Transverse colon (tissue), 4 donors: Measurements from ENCODE around the gene UTP18. TPM values are rescaled to one million over a fixed set of nuclear protein-coding genes. Genes with fewer than 3 reads are reported as not detected.
"Not testable (repeated sequence)": the region's sequence is repeated elsewhere in the genome, so short reads cannot be mapped to it uniquely, and the experiment has no call there.

Experiments
- DNase-seq: peaks from one replicate; pipeline ENCODE4 v3.0.0-alpha.2; 2019
- H3K27ac ChIP-seq, 4 donors: fragments of 200-600 bp; sonication (generic); 2 replicates each; pipeline ENCODE4 v1.5.1; 2016 to 2018; ENCODE audit warnings: inconsistent platforms in 4 of 4
- H3K27me3 ChIP-seq: fragments of 200-600 bp; sonication (generic); 2 replicates; pipeline ENCODE4 v1.5.1; 2017; ENCODE audit warnings: inconsistent platforms
- H3K36me3 ChIP-seq, 4 donors: fragments of 200-600 bp; sonication (generic); 2 replicates each; pipeline ENCODE4 v1.5.1; 2017 to 2019; ENCODE audit warnings: inconsistent platforms in 4 of 4
- H3K4me1 ChIP-seq, 4 donors: fragments of 200-600 bp; sonication (generic); 2 replicates each; pipeline ENCODE4 v1.5.1; 2017 to 2020; ENCODE audit warnings: inconsistent platforms in 4 of 4
- H3K4me3 ChIP-seq, 4 donors: fragments of 200-600 bp; sonication (generic); 1 replicate in 1 of 4; 2 replicates in 3 of 4; pipeline versions ENCODE4 v1.5.1 to v1.6.1; 2017 to 2019; ENCODE audit warnings: inconsistent platforms in 4 of 4
- H3K9me3 ChIP-seq, 2 donors: fragments of 200-600 bp; sonication (generic); 2 replicates each; pipeline ENCODE4 v1.5.1; 2017 to 2019; ENCODE audit warnings: inconsistent platforms in 2 of 2
- EP300 ChIP-seq: sonication (generic); formaldehyde crosslinking; IDR thresholded peaks from one replicate; pipeline ENCODE4 v1.6.1; 2017; ENCODE audit warnings: antibody characterized with exemption, low read depth
- POLR2A ChIP-seq: fragments of 450-650 bp; IDR thresholded peaks from one replicate; pipeline ENCODE4 v1.6.1; 2016; ENCODE audit warnings: antibody characterized with exemption, mild to moderate bottlenecking, moderate library complexity
- POLR2AphosphoS5 ChIP-seq, 3 donors: sonication (generic); formaldehyde crosslinking; IDR thresholded peaks; one replicate each; pipeline ENCODE4 v1.6.1; 2016; ENCODE audit warnings: antibody characterized with exemption in 3 of 3
- WGBS, 2 donors: methylation state at CpG; one replicate each; pipeline ENCODE4 v1.1.5; 2018; ENCODE audit warnings: low coverage in 1 of 2; 5-methylcytosine and 5-hydroxymethylcytosine counted together
- in situ Hi-C, 4 donors: fragments of 200-750 bp; cut with MboI; loops; one replicate each; pipeline versions ENCODE4 v1.15.0 to v1.15.1; 2017; ENCODE audit warnings: low sequenced_read_pairs in 3 of 4, low pct_ligation_motif_present in 1 of 4, low pct_unique_long_range_greater_than_20kb in 1 of 4
- intact Hi-C: fragments of 100-400 bp; cut with DNase I; formaldehyde crosslinking; loops from one replicate; pipeline ENCODE4 v1.15.1; 2023; ENCODE audit warnings: low total_unique reads
- total RNA-seq, 4 donors: library from RNA; depleted of rRNA; stranded (reverse); fragments of >200 nt; gene quantifications; one replicate each; pipeline ENCODE4 v1.1.0, GENCODE V29; 2016
- TF ChIP-seq, protein P1 (sequence below), 5 experiments: fragments of 200-600 bp in 3 of 5; fragments of 450-650 bp in 2 of 5; sonication (generic) in 3 of 5; IDR thresholded peaks; 1 replicate in 2 of 5; 2 replicates in 3 of 5; pipeline ENCODE4 v1.5.1; 2016 to 2017; ENCODE audit warnings: antibody characterized with exemption in 5 of 5, inconsistent platforms in 3 of 5, mild to moderate bottlenecking in 2 of 5, moderate library complexity in 1 of 5

The UTP18 gene
- total RNA-seq, 4 donors from 2014 or later = 13.1 to 33.0 (median 18.8) TPM

DNA sequence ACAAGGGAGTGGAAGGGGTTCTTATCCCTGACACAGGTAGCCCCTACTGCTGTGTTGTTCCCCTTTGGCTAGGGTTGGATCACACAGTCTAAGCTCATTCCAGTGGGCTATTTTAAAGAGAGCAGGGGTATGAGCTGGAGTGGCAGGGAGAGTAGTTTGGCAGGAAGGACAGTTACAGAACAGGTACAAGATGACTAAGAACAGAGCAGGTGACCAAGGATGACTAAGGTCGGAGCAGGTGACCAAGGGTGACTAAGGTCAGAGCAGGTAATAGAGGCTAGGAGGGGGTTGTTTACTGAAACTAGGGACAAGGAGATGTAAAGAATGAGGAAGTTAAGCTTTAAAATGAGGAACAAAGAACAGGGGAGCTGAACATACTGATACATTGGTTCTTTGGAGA lies 58.8 kb downstream of the UTP18 start:
- intact Hi-C loops (no loop called here), in situ Hi-C loops (no loop called here)
- Histone ChIP-seq H3K4me3 (no peak overlapping the region), H3K27ac (no peak overlapping the region), H3K27me3 (no peaks in the 10 kb centered on the region), H3K36me3 (no peaks in the 10 kb centered on the region), H3K9me3 (peaks cover 0 to 7% of the 10 kb centered on the region in 2 donors), H3K4me1 (no peaks in the 10 kb centered on the region)
- 73% methylated on average over 1 of the region's 1 CpG; no CpG with 5 or more reads in 1 of the 2 donors for WGBS, 2 donors
- TF ChIP-seq EP300 (no peak), POLR2A (no peak), POLR2AphosphoS5 (IDR thresholded peaks at IDR 0.05) (no peak)
- TF ChIP-seq, protein P1, sequence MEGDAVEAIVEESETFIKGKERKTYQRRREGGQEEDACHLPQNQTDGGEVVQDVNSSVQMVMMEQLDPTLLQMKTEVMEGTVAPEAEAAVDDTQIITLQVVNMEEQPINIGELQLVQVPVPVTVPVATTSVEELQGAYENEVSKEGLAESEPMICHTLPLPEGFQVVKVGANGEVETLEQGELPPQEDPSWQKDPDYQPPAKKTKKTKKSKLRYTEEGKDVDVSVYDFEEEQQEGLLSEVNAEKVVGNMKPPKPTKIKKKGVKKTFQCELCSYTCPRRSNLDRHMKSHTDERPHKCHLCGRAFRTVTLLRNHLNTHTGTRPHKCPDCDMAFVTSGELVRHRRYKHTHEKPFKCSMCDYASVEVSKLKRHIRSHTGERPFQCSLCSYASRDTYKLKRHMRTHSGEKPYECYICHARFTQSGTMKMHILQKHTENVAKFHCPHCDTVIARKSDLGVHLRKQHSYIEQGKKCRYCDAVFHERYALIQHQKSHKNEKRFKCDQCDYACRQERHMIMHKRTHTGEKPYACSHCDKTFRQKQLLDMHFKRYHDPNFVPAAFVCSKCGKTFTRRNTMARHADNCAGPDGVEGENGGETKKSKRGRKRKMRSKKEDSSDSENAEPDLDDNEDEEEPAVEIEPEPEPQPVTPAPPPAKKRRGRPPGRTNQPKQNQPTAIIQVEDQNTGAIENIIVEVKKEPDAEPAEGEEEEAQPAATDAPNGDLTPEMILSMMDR (IDR thresholded peaks at IDR 0.05) = no peak
- DNase-seq = no peak

DNA sequence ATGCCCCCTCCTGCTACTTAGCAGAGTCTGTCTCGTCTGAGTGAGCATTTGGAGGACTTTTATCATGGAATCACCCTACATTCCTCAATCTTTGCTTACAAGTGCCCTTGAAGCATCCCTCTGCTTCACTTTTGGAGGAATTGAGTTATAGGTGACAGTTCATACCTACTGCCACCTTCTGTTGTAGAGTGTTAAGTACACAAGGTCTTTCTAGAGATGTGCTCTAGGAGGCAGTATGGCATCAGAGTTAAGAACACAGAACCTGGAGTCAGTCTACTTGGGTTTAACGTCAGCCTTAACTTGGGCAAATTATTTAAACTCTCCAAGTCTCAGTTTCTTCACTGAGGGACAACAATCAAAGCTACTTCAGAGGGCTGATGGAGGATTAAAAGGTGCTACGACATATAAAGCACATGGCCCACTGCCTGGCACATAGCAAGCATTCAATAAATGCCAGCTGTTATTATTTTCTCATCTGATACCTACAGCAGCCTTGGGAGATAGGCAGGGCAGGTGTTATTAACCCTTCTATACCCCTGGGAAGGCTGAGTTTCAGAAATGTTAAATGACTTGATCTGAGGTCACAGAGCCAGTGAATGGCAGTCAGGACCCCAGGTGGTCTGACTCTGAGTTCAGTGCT lies 62.2 kb downstream of the UTP18 start:
- H3K9me3 ChIP-seq = peaks cover 0 to 7% of the 10 kb centered on the region in 2 donors

DNA sequence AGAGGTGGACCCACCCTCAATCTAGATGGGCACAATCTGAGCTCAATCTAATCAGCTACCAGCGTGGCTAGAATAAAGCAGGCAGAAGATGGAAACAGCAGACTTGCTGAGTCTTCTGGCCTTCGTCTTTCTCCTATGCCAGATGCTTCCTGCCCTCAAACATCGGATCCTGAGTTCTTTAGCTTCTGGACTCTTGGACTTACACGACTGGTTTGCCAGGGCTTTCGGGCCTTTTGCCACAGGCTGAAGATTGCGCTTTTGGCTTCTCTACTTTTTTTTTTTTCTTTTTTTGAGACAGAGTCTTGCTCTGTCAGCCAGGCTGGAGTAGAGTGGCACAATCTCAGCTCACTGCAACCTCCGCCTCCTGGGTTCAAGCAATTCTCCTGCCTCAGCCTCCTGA lies 65.1 kb downstream of the UTP18 start:
- Histone ChIP-seq H3K27ac (no peak overlapping the region), H3K4me3 (no peak overlapping the region), H3K27me3 (no peaks in the 10 kb centered on the region), H3K4me1 (no peaks in the 10 kb centered on the region), H3K9me3 (no peaks in the 10 kb centered on the region), H3K36me3 (no peaks in the 10 kb centered on the region)
- in situ Hi-C loops (no loop called here), intact Hi-C loops (no loop called here)
- no peak for DNase-seq
- 85 to 100% methylated on average over 4 to 7 of the region's 7 CpGs for WGBS, 2 donors
- TF ChIP-seq EP300 (no peak), POLR2A (no peak), POLR2AphosphoS5 (IDR thresholded peaks at IDR 0.05) (no peak)
- TF ChIP-seq, protein P1 (IDR thresholded peaks at IDR 0.05) = no peak

More for the DNA sequence above, 62.2 kb downstream of the UTP18 start:
- H3K4me1 ChIP-seq = no peaks in the 10 kb centered on the region
- no peak for TF ChIP-seq EP300
- TF ChIP-seq, protein P1 (IDR thresholded peaks at IDR 0.05) = peak in 1 of 5 experiments; percentile 6
- DNase-seq = no peak
- 17 to 25% methylated on average over 1 to 3 of the region's 3 CpGs for WGBS, 2 donors
- in situ Hi-C loops (no loop called here), intact Hi-C loops (no loop called here)
- H3K27ac ChIP-seq = no peak overlapping the region
- no peaks in the 10 kb centered on the region for H3K36me3 ChIP-seq
- no peak overlapping the region for H3K4me3 ChIP-seq
- H3K27me3 ChIP-seq = no peaks in the 10 kb centered on the region

DNA sequence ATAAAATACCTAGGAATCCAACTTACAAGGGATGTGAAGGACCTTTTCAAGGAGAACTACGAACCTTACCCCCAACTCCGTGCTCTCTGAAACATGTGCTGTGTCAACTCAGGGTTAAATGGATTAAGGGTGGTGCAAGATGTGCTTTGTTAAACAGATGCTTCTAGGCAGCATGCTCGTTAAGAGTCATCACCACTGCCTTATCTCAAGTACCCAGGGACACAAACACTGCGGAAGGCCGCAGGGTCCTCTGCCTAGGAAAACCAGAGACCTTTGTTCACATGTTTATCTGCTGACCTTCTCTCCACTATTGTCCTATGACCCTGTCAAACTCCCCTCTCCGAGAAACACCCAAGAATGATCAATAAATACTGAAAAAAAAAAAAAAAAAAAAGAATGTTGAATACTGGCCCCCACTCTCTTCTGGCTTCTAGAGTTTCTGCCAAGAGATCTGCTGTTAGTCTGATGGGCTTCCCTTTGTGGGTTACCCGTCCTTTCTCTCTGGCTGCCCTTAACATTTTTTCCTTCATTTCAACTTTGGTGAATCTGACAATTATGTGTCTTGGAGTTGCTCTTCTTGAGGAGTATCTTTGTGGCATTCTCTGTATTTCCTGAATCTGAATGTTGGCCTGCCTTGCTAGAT lies 70.6 kb downstream of the UTP18 start:
- WGBS, 2 donors = 25 to 41% methylated on average over 2 to 7 of the region's 7 CpGs
- H3K27ac ChIP-seq, in situ Hi-C loops, H3K36me3 ChIP-seq, DNase-seq, H3K9me3 ChIP-seq, H3K4me3 ChIP-seq, H3K4me1 ChIP-seq, H3K27me3 ChIP-seq, intact Hi-C loops: not testable (repeated sequence)
